GM12878 (cell line): ENCODE measurements around the gene SPOCD1. TPM values are rescaled to one million over a fixed set of nuclear protein-coding genes. Genes with fewer than 3 reads are reported as not detected.

Experiments
- ATAC-seq: fragments of 200-7000 bp; cut with Tn5 transposase; 3 replicates; pipeline ENCODE4 v1.9.1; 2020; ENCODE audit warnings: mild to moderate bottlenecking, moderate library complexity
- BruUV-seq: library from RNA; stranded (reverse); fragments of 400-500 nt; replicated peaks from 2 replicates; lab custom pipeline; 2021; lab: Mats Ljungman, UMichigan
- CTCF ChIA-PET: fragments of 300-600 bp; sonication (Branson Sonifier 250); formaldehyde crosslinking; extraction: SDS; loops from one replicate; lab custom pipeline; 2021; ENCODE audit warnings: inconsistent platforms; lab: Yijun Ruan, JAX
- POLR2A ChIA-PET: fragments of 350-600 bp; formaldehyde crosslinking; extraction: SDS; loops from one replicate; lab custom pipeline; 2021; ENCODE audit warnings: inconsistent platforms; lab: Charles Lee
- RAD21 ChIA-PET: fragments of 300-600 bp; sonication (Branson Sonifier 250); formaldehyde crosslinking; loops from one replicate; lab custom pipeline; 2023; ENCODE audit warnings: antibody characterized with exemption; ENCODE audit not compliant: unreplicated experiment; lab: Charles Lee
- SMC1A ChIA-PET: fragments of 300-600 bp; sonication (Branson Sonifier 250); formaldehyde crosslinking; loops from one replicate; lab custom pipeline; 2023; ENCODE audit not compliant: unreplicated experiment, uncharacterized antibody; lab: Charles Lee
- DNase-seq: peaks from one replicate; pipeline ENCODE4 v3.0.0-alpha.2; 2011; ENCODE audit warnings: low read depth, low spot score
- FAIRE-seq: peaks from 3 replicates; lab custom pipeline; 2011; peaks lifted over from hg19 to GRCh38; lab: Jason Lieb, UNC
- H2AFZ ChIP-seq: 2 replicates; pipeline ENCODE4 v1.6.0; 2011; ENCODE audit warnings: low read depth, low read length, control low read depth; ENCODE audit not compliant: control insufficient read depth
- H3K27ac ChIP-seq: 2 replicates; pipeline ENCODE4 v1.5.1; 2011; ENCODE audit warnings: control low read depth; ENCODE audit not compliant: control insufficient read depth, insufficient read depth
- H3K27me3 ChIP-seq, 2 experiments: replicated peaks in 1 of 2; 2 replicates each; pipeline versions ENCODE4 v1.6.0 to v1.6.1; 2011; ENCODE audit warnings: low read length in 1 of 2; ENCODE audit not compliant: control insufficient read depth in 2 of 2, insufficient read depth in 2 of 2
- H3K36me3 ChIP-seq, 2 experiments: 2 replicates each; pipeline ENCODE4 v1.5.1; 2011; ENCODE audit warnings: low read length in 1 of 2; ENCODE audit not compliant: control insufficient read depth in 2 of 2, insufficient read depth in 2 of 2
- H3K4me1 ChIP-seq: 2 replicates; pipeline ENCODE4 v1.6.1; 2011; ENCODE audit warnings: mild to moderate bottlenecking, low read length, moderate library complexity, mixed read lengths; ENCODE audit not compliant: control insufficient read depth, insufficient read depth
- H3K4me2 ChIP-seq: 2 replicates; pipeline ENCODE4 v1.6.0; 2011; ENCODE audit warnings: control low read depth; ENCODE audit not compliant: control insufficient read depth, insufficient read depth
- H3K4me3 ChIP-seq: fragments of 200-600 bp; sonication (generic); 2 replicates; pipeline ENCODE4 v1.5.1; 2016
- H3K79me2 ChIP-seq: 2 replicates; pipeline ENCODE4 v1.6.0; 2011; ENCODE audit warnings: low read length; ENCODE audit not compliant: control insufficient read depth, insufficient read depth
- H3K9ac ChIP-seq: 2 replicates; pipeline ENCODE4 v1.8.0; 2011; ENCODE audit warnings: low read length, control low read depth, mixed read lengths; ENCODE audit not compliant: control insufficient read depth, insufficient read depth
- H3K9me3 ChIP-seq: replicated peaks from 3 replicates; pipeline ENCODE4 v1.5.1; 2011; ENCODE audit warnings: mild to moderate bottlenecking, low read length; ENCODE audit not compliant: control insufficient read depth, insufficient read depth
- H4K20me1 ChIP-seq: 2 replicates; pipeline ENCODE4 v1.6.0; 2011; ENCODE audit not compliant: control insufficient read depth, insufficient read depth
- BMI1 ChIP-seq: fragments of 450-650 bp; IDR thresholded peaks from 2 replicates; pipeline ENCODE4 v1.6.1; 2016; ENCODE audit warnings: mild to moderate bottlenecking, moderate library complexity, borderline replicate concordance
- CBX5 ChIP-seq: sonication (generic); IDR thresholded peaks from 2 replicates; pipeline ENCODE4 v1.6.1; 2016; ENCODE audit warnings: low read depth, moderate library complexity, mild to moderate bottlenecking, inconsistent platforms
- FOXK2 ChIP-seq: fragments of 450-650 bp; IDR thresholded peaks from 2 replicates; pipeline ENCODE4 v1.6.1; 2017; ENCODE audit warnings: mild to moderate bottlenecking, moderate library complexity
- JUND ChIP-seq: IDR thresholded peaks from 2 replicates; pipeline ENCODE4 v1.6.1; 2012; ENCODE audit warnings: low read depth, mild to moderate bottlenecking, low read length, improper control_type of control experiment, moderate library complexity
- RAD21 ChIP-seq: IDR thresholded peaks from 2 replicates; pipeline ENCODE4 v1.6.1; 2011; ENCODE audit warnings: mild to moderate bottlenecking, low read depth, low read length, moderate library complexity; ENCODE audit not compliant: insufficient read depth
- SMC3 ChIP-seq: IDR thresholded peaks from 2 replicates; pipeline ENCODE4 v1.6.1; 2011; ENCODE audit warnings: low read length, improper control_type of control experiment, borderline replicate concordance
- YY1 ChIP-seq: IDR thresholded peaks from 2 replicates; pipeline ENCODE4 v1.6.1; 2011; ENCODE audit warnings: low read depth, mild to moderate bottlenecking, low read length
- ZNF384 ChIP-seq: IDR thresholded peaks from 2 replicates; pipeline ENCODE4 v1.6.1; 2012; ENCODE audit warnings: low read depth, mild to moderate bottlenecking, low read length, improper control_type of control experiment, borderline replicate concordance
- WGBS: methylation state at CpG from one replicate; pipeline ENCODE4 v1.1.6; 2016; ENCODE audit warnings: low lambda C conversion rate; ENCODE audit not compliant: insufficient replicate concordance, insufficient coverage; ENCODE audit errors: missing lambda C conversion rate; 5-methylcytosine and 5-hydroxymethylcytosine counted together
- in situ Hi-C: fragments of 300-500 bp; cut with MboI; formaldehyde crosslinking; loops from 9 replicates; pipeline ENCODE4 v1.14.3; 2018; ENCODE audit warnings: mixed read lengths
- intact Hi-C: fragments of 100-400 bp; cut with micrococcal nuclease; formaldehyde crosslinking; loops from one replicate; pipeline ENCODE4 v1.14.2; 2022; ENCODE audit not compliant: unreplicated experiment
- polyA plus RNA-seq, 11 experiments: library from polyadenylated mRNA; depleted of rRNA in 4 of 11; unstranded in 6 of 11; stranded (reverse) in 5 of 11; fragments of >200 nt; fragmentation: Nextera tagmentation in 4 of 11; fragmentation: Illumina TruSeq in 1 of 11; extraction: Ambion mirVana in 4 of 11; extraction: Trizol in 1 of 11; gene quantifications; 1 replicate in 1 of 11; 2 replicates in 10 of 11; pipeline versions ENCODE4 v1.2.1 to v1.2.3, GENCODE V29; 2011 to 2016; ENCODE audit warnings: inconsistent platforms in 2 of 11, missing spikeins in 2 of 11, low read depth in 1 of 11
- total RNA-seq, 4 experiments: library from RNA; depleted of rRNA in 3 of 4; stranded (reverse); fragments of >200 nt in 3 of 4; fragmentation: Illumina TruSeq in 1 of 4; extraction: Trizol in 1 of 4; gene quantifications; 2 replicates each; pipeline versions ENCODE4 v1.2.1 to v1.2.3, GENCODE V29; 2013 to 2021
- TF ChIP-seq, protein P1 (sequence below), 3 experiments: IDR thresholded peaks in 2 of 3; conservative IDR thresholded peaks in 1 of 3; 2 replicates each; pipeline ENCODE4 v1.5.1; 2011; ENCODE audit warnings: low read depth in 3 of 3, low read length in 3 of 3, mild to moderate bottlenecking in 3 of 3, control low read depth in 2 of 3, moderate library complexity in 2 of 3, inconsistent platforms in 1 of 3, mixed read lengths in 1 of 3; ENCODE audit not compliant: control insufficient read depth in 2 of 3, insufficient read depth in 1 of 3; ENCODE audit errors: extremely low read depth in 1 of 3

Gene SPOCD1
- total and polyA plus RNA-seq, 10 of the 15 experiments (the other 5 are each of a cell fraction or from before 2014, with no cell fraction given) = 0.02 to 0.65 (median 0.13) TPM; not detected in 4

DNA sequence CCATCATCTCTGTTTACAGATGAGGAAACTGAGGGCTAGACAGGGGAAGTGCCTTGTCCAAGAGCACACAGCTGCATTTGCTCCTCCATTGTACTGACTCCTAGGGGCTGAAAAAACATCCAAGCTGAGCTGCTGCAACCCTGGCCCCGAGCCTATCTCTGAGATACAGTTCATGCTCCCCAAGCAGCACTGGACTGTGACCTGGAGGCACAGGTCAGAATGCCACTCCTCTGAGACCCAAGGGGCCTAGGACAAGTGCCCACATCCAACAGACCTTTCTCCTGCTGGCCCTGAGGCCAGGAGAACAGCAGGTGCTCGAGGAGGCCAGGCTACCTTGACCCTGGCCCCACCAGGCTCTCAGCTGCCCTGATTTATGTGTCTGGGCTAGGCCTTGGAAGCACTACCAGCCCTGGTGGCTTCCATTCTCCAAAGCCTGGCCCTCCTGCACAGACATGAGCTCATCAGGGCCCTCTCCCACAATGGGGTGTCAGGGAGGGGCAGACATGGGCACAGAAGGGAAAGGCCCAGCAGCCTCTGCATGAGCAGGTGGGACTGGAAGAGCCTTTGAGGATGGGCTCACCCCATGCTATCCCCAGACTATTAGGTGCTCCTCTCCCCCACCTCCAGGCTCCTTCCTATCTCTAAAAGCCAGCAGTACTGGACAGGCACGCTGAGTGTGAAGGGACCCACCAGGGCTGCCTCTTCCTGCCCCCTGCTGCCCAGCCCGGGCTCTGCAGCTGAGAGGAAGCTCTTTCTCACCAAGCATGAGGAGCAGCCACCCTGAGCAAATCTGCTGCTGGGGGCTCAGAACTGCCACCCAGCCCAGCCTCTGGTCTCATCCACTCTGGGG is 70.5 kb downstream of the SPOCD1 start:
- Histone ChIP-seq H3K36me3 (no peaks in the 10 kb centered on the region), H3K4me1 (peaks cover 17% of the 10 kb centered on the region), H3K4me2 (peak overlapping the region; percentile 68), H3K4me3 (no peak overlapping the region), H3K9ac (no peak overlapping the region), H3K27ac (no peak overlapping the region), H3K27me3 (no peaks in the 10 kb centered on the region; a peak in 1 of 4 replicates), H4K20me1 (no peaks in the 10 kb centered on the region), H3K9me3 (no peaks in the 10 kb centered on the region), H3K79me2 (no peaks in the 10 kb centered on the region), H2AFZ (no peak overlapping the region)
- BruUV-seq = no TSS peak
- FAIRE-seq (peak; percentile 88), DNase-seq (no peak), ATAC-seq (peak; percentile 92)
- in situ Hi-C loops (no loop called here), intact Hi-C loops (loop anchor here (1.0 kb wide), 1 partner anchor 81 kb away; no protein-coding TSS in a partner anchor)
- ChIA-PET CTCF (interaction anchor here (0.6 to 3.8 kb wide), 40 partner anchors 11 to 561 kb away, joined by 3 to 70 read pairs (median 5); partner anchors contain the start of genes COL16A1, PEF1 and SNRNP40), RAD21 (interaction anchor here (0.6 to 2.9 kb wide), 12 partner anchors 18 to 513 kb away, joined by 3 to 28 read pairs (median 4); partner anchors contain the start of gene COL16A1), POLR2A (interaction anchor here (0.6 to 1.0 kb wide), 3 partner anchors 10 to 293 kb away, joined by 3 to 6 read pairs (median 3); no protein-coding TSS in a partner anchor), SMC1A (interaction anchor here (0.6 to 2.3 kb wide), 22 partner anchors 10 to 364 kb away, joined by 3 to 17 read pairs (median 4); no protein-coding TSS in a partner anchor)
- TF ChIP-seq SMC3 = peak; percentile 74
- no peak for TF ChIP-seq ZNF384
- peak; percentile 71 for TF ChIP-seq RAD21
- TF ChIP-seq FOXK2 = no peak
- TF ChIP-seq, protein P1, sequence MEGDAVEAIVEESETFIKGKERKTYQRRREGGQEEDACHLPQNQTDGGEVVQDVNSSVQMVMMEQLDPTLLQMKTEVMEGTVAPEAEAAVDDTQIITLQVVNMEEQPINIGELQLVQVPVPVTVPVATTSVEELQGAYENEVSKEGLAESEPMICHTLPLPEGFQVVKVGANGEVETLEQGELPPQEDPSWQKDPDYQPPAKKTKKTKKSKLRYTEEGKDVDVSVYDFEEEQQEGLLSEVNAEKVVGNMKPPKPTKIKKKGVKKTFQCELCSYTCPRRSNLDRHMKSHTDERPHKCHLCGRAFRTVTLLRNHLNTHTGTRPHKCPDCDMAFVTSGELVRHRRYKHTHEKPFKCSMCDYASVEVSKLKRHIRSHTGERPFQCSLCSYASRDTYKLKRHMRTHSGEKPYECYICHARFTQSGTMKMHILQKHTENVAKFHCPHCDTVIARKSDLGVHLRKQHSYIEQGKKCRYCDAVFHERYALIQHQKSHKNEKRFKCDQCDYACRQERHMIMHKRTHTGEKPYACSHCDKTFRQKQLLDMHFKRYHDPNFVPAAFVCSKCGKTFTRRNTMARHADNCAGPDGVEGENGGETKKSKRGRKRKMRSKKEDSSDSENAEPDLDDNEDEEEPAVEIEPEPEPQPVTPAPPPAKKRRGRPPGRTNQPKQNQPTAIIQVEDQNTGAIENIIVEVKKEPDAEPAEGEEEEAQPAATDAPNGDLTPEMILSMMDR (IDR thresholded peaks at IDR 0.05 in 2 of 3, conservative IDR thresholded peaks at IDR 0.05 in 1 of 3; ENCODE audit: control insufficient read depth in 2 of 3, extremely low read depth in 1 of 3, insufficient read depth in 1 of 3, low read depth in 3 of 3, low read length in 3 of 3) = peak; percentile 69 to 87 (median 81)
- no peak for TF ChIP-seq BMI1
- no peak for TF ChIP-seq CBX5
- TF ChIP-seq YY1 = 0 out of 2 replicates have a peak, but pooled peaks have one; percentile 27
- TF ChIP-seq JUND = no peak
- WGBS = 25% methylated on average over 4 of the region's 4 CpGs
